H1 (cell line): Measurements from ENCODE around the gene SEC14L3. TPM values are rescaled to one million over a fixed set of nuclear protein-coding genes. Genes with fewer than 3 reads are reported as not detected.

ENCODE experiments used
- CTCF ChIA-PET: fragments of 300-600 bp; sonication (Branson Sonifier 250); formaldehyde crosslinking; loops from one replicate; lab custom pipeline; 2021; ENCODE audit not compliant: partially characterized antibody; lab: Charles Lee
- POLR2A ChIA-PET: fragments of 300-600 bp; sonication (Branson Sonifier 250); formaldehyde crosslinking; loops from one replicate; lab custom pipeline; 2021; ENCODE audit warnings: inconsistent platforms; ENCODE audit not compliant: partially characterized antibody; lab: Charles Lee
- DNase-seq, 2 experiments: peaks; one replicate each; pipeline versions ENCODE4 v3.0.0 to v3.0.0-alpha.2; 2010 to 2022; ENCODE audit warnings: low spot score in 2 of 2, low read depth in 1 of 2, mixed read lengths in 1 of 2
- FAIRE-seq: peaks from 2 replicates; lab custom pipeline; 2011; peaks lifted over from hg19 to GRCh38; lab: Jason Lieb, UNC
- H2AFZ ChIP-seq: 2 replicates; pipeline ENCODE4 v1.8.1; 2012; ENCODE audit warnings: low read length, inconsistent platforms
- H2AK5ac ChIP-seq: 2 replicates; pipeline ENCODE4 v1.6.1; 2013; ENCODE audit warnings: low read depth, low read length
- H2BK120ac ChIP-seq: replicated peaks from 2 replicates; pipeline ENCODE3; 2013; ENCODE audit warnings: low read depth, low read length, inconsistent platforms
- H2BK12ac ChIP-seq: 2 replicates; pipeline ENCODE4 v1.6.1; 2013; ENCODE audit warnings: low read depth, low read length
- H2BK15ac ChIP-seq: 2 replicates; pipeline ENCODE4 v1.6.1; 2013; ENCODE audit warnings: low read length
- H2BK20ac ChIP-seq: 2 replicates; pipeline ENCODE4 v1.6.1; 2013; ENCODE audit warnings: low read length
- H2BK5ac ChIP-seq: 2 replicates; pipeline ENCODE4 v1.6.1; 2013; ENCODE audit warnings: low read depth, low read length
- H3K14ac ChIP-seq: 2 replicates; pipeline ENCODE4 v1.6.1; 2013; ENCODE audit warnings: inconsistent platforms; ENCODE audit not compliant: insufficient read length
- H3K18ac ChIP-seq: 2 replicates; pipeline ENCODE4 v1.6.1; 2013; ENCODE audit warnings: low read length; ENCODE audit errors: extremely low read depth
- H3K23ac ChIP-seq: 2 replicates; pipeline ENCODE4 v1.6.1; 2013; ENCODE audit warnings: inconsistent platforms; ENCODE audit not compliant: insufficient read length
- H3K23me2 ChIP-seq: 2 replicates; pipeline ENCODE4 v1.6.1; 2013; ENCODE audit warnings: low read depth, low read length
- H3K27ac ChIP-seq: 2 replicates; pipeline ENCODE4 v1.6.1; 2011; ENCODE audit warnings: low read depth, low read length, inconsistent platforms
- H3K27me3 ChIP-seq, 4 experiments: replicated peaks in 1 of 4; 1 replicate in 1 of 4; 2 replicates in 3 of 4; pipeline versions ENCODE4 v1.6.1 to v1.8.1; 2011 to 2013; ENCODE audit warnings: low read length in 3 of 4, mild to moderate bottlenecking in 3 of 4, inconsistent platforms in 2 of 4, mixed read lengths in 2 of 4, moderate library complexity in 1 of 4; ENCODE audit not compliant: control insufficient read depth in 3 of 4, insufficient read depth in 3 of 4; ENCODE audit errors: extremely low read depth in 1 of 4
- H3K36me3 ChIP-seq, 4 experiments: 2 replicates each; pipeline versions ENCODE4 v1.6.1 to v1.8.1; 2011 to 2013; ENCODE audit warnings: mild to moderate bottlenecking in 4 of 4, low read length in 3 of 4, moderate library complexity in 2 of 4, control low read depth in 1 of 4, inconsistent platforms in 1 of 4; ENCODE audit not compliant: insufficient read depth in 4 of 4, control insufficient read depth in 2 of 4
- H3K4ac ChIP-seq: replicated peaks from 2 replicates; pipeline ENCODE3; 2013; ENCODE audit warnings: low read length, low read depth, mixed read lengths, inconsistent platforms; ENCODE audit not compliant: insufficient read length
- H3K4me1 ChIP-seq, 4 experiments: replicated peaks in 1 of 4; 1 replicate in 1 of 4; 2 replicates in 3 of 4; pipeline versions ENCODE4 v1.6.1 to v1.8.1; 2011 to 2013; ENCODE audit warnings: low read length in 3 of 4, inconsistent platforms in 2 of 4, mixed read lengths in 1 of 4; ENCODE audit not compliant: insufficient read depth in 4 of 4, control insufficient read depth in 3 of 4
- H3K4me2 ChIP-seq, 2 experiments: 2 replicates each; pipeline versions ENCODE4 v1.6.1 to v1.8.1; 2011 to 2013; ENCODE audit warnings: low read depth in 2 of 2, low read length in 2 of 2, control low read depth in 1 of 2, inconsistent platforms in 1 of 2, mild to moderate bottlenecking in 1 of 2; ENCODE audit not compliant: insufficient read depth in 1 of 2
- H3K4me3 ChIP-seq, 4 experiments: fragments of 200-600, 300-600 bp in 1 of 4; sonication (generic), shearing (Covaris generic), sonication (Bioruptor Twin) in 1 of 4; 2 replicates each; pipeline versions ENCODE4 v1.5.1 to v1.8.1; 2011 to 2016; ENCODE audit warnings: low read length in 4 of 4, low read depth in 3 of 4, control low read depth in 2 of 4, inconsistent platforms in 2 of 4, mild to moderate bottlenecking in 2 of 4, mixed read lengths in 1 of 4, moderate library complexity in 1 of 4; ENCODE audit not compliant: insufficient read depth in 2 of 4; ENCODE audit errors: extremely low read depth in 1 of 4
- H3K56ac ChIP-seq: replicated peaks from 2 replicates; pipeline ENCODE3; 2013; ENCODE audit warnings: low read depth, mild to moderate bottlenecking, mixed read lengths, low read length, inconsistent platforms; ENCODE audit not compliant: insufficient read length
- H3K79me1 ChIP-seq: 2 replicates; pipeline ENCODE4 v1.6.1; 2013; ENCODE audit warnings: low read depth, low read length, control low read depth
- H3K79me2 ChIP-seq, 2 experiments: 2 replicates each; pipeline versions ENCODE4 v1.6.1 to v1.8.1; 2012 to 2013; ENCODE audit warnings: low read length in 2 of 2, mild to moderate bottlenecking in 2 of 2, inconsistent platforms in 1 of 2; ENCODE audit not compliant: insufficient read depth in 2 of 2, control insufficient read depth in 1 of 2
- H3K9ac ChIP-seq, 4 experiments: replicated peaks in 1 of 4; 1 replicate in 1 of 4; 2 replicates in 3 of 4; pipeline versions ENCODE4 v1.6.1 to v1.8.1; 2011 to 2013; ENCODE audit warnings: low read depth in 3 of 4, low read length in 3 of 4, control low read depth in 2 of 4, mild to moderate bottlenecking in 2 of 4, moderate library complexity in 2 of 4, inconsistent platforms in 1 of 4; ENCODE audit errors: extremely low read depth in 1 of 4
- H3K9me3 ChIP-seq, 2 experiments: 2 replicates each; pipeline versions ENCODE4 v1.6.1 to v1.8.1; 2012 to 2013; ENCODE audit warnings: mild to moderate bottlenecking in 2 of 2, moderate library complexity in 2 of 2, control low read depth in 1 of 2, inconsistent platforms in 1 of 2, low read depth in 1 of 2, low read length in 1 of 2, mixed read lengths in 1 of 2; ENCODE audit not compliant: insufficient read depth in 2 of 2
- H4K20me1 ChIP-seq, 2 experiments: replicated peaks in 1 of 2; 2 replicates each; pipeline versions ENCODE3 to v1.8.1; 2011 to 2013; ENCODE audit warnings: inconsistent platforms in 2 of 2, low read length in 2 of 2, mild to moderate bottlenecking in 1 of 2; ENCODE audit not compliant: insufficient read depth in 2 of 2, control insufficient read depth in 1 of 2
- H4K5ac ChIP-seq: 2 replicates; pipeline ENCODE4 v1.6.1; 2013; ENCODE audit warnings: low read length, low read depth, mixed read lengths, inconsistent platforms; ENCODE audit not compliant: insufficient read length
- H4K8ac ChIP-seq: 2 replicates; pipeline ENCODE4 v1.8.0; 2013; ENCODE audit warnings: mild to moderate bottlenecking, moderate library complexity, low read length, inconsistent platforms; ENCODE audit not compliant: insufficient read depth; ENCODE audit errors: extremely low read depth
- H4K91ac ChIP-seq: replicated peaks from 2 replicates; pipeline ENCODE3; 2013; ENCODE audit warnings: low read length, mixed read lengths, inconsistent platforms; ENCODE audit not compliant: insufficient read length
- CBX5 ChIP-seq: fragments of 300-800, 300-1000 bp; sonication (generic); IDR thresholded peaks from 2 replicates; pipeline ENCODE4 v1.7.1; 2016; ENCODE audit warnings: antibody characterized with exemption, low read length, low read depth
- NANOG ChIP-seq: IDR thresholded peaks from 2 replicates; pipeline ENCODE4 v1.6.1; 2011; ENCODE audit warnings: low read length, low read depth, mild to moderate bottlenecking, inconsistent platforms; ENCODE audit not compliant: insufficient read depth, poor library complexity, severe bottlenecking
- WGBS, 2 experiments: shearing (Covaris generic) in 1 of 2; methylation state at CpG; one replicate each; pipeline versions ENCODE4 v1.1.6 to v1.1.7; 2013 to 2015; ENCODE audit warnings: low lambda C conversion rate in 2 of 2, mixed read lengths in 2 of 2, inconsistent platforms in 1 of 2, low coverage in 1 of 2, missing lambda C conversion rate in 1 of 2; ENCODE audit not compliant: insufficient replicate concordance in 2 of 2, insufficient coverage in 1 of 2, insufficient read length in 1 of 2; ENCODE audit errors: extremely low coverage in 1 of 2, missing lambda C conversion rate in 1 of 2; 5-methylcytosine and 5-hydroxymethylcytosine counted together
- polyA plus RNA-seq, 7 experiments: library from polyadenylated mRNA; depleted of rRNA in 3 of 7; stranded (reverse) in 5 of 7; unstranded in 2 of 7; fragments of >200 nt in 5 of 7; fragments of 200-250 nt in 2 of 7; gene quantifications; 1 replicate in 5 of 7; 2 replicates in 1 of 7; 4 replicates in 1 of 7; pipeline versions ENCODE4 v1.2.1 to v1.2.3, GENCODE V29; 2011 to 2013; ENCODE audit warnings: missing spikeins in 2 of 7, mixed read lengths in 2 of 7
- total RNA-seq: library from RNA; stranded (reverse); fragmentation: NEBNext Ultra II Directional; extraction: Animal tissue kit (Norgen Biotek cat#: 25700); gene quantifications from 2 replicates; pipeline ENCODE4 v1.2.1, GENCODE V29; 2021

The SEC14L3 gene
- total and polyA plus RNA-seq, 2 of the 8 experiments (the other 6 are each of a cell fraction or from before 2014, with no cell fraction given) = not detected

GRCh38 chr22:30472994-30473720 lies 1.3 kb upstream of the SEC14L3 start:
- Histone ChIP-seq H2BK15ac (no peak overlapping the region), H3K4me2 (no peak overlapping the region), H4K5ac (no peak overlapping the region), H3K23me2 (no peaks in the 10 kb centered on the region), H3K36me3 (no peaks in the 10 kb centered on the region), H3K4me1 (no peaks in the 10 kb centered on the region; a peak in 1 of 7 replicates), H3K79me1 (no peaks in the 10 kb centered on the region), H2BK20ac (no peak overlapping the region), H2BK120ac (no peak overlapping the region), H3K4me3 (no peak overlapping the region), H4K20me1 (no peaks in the 10 kb centered on the region), H3K4ac (no peak overlapping the region), H2AK5ac (no peak overlapping the region), H3K23ac (no peak overlapping the region), H2AFZ (no peak overlapping the region), H3K18ac (no peak overlapping the region), H2BK12ac (no peak overlapping the region), H3K14ac (no peak overlapping the region), H2BK5ac (no peak overlapping the region), H4K8ac (no peak overlapping the region), H3K9ac (no peak overlapping the region), H3K56ac (no peak overlapping the region), H3K27ac (no peak overlapping the region), H3K27me3 (no peaks in the 10 kb centered on the region; a peak in 1 of 7 replicates), H3K9me3 (no peaks in the 10 kb centered on the region), H3K79me2 (no peaks in the 10 kb centered on the region), H4K91ac (no peak overlapping the region)
- ChIA-PET CTCF (interaction anchor here (0.6 to 5.9 kb wide), 5 partner anchors 12 to 116 kb away, joined by 3 to 48 read pairs (median 4); no protein-coding TSS in a partner anchor), POLR2A (interaction anchor here (0.6 kb wide), 1 partner anchor 45 kb away, joined by 3 read pairs; no protein-coding TSS in a partner anchor)
- DNase-seq = no peak
- WGBS, 2 experiments = 92% methylated on average over 4 of the region's 4 CpGs; no CpG with 5 or more reads in 1 of the 2 experiments
- FAIRE-seq = no peak
- TF ChIP-seq CBX5 (no peak), NANOG (no peak)
